ENCODE measurements around the gene CKB.

DNA sequence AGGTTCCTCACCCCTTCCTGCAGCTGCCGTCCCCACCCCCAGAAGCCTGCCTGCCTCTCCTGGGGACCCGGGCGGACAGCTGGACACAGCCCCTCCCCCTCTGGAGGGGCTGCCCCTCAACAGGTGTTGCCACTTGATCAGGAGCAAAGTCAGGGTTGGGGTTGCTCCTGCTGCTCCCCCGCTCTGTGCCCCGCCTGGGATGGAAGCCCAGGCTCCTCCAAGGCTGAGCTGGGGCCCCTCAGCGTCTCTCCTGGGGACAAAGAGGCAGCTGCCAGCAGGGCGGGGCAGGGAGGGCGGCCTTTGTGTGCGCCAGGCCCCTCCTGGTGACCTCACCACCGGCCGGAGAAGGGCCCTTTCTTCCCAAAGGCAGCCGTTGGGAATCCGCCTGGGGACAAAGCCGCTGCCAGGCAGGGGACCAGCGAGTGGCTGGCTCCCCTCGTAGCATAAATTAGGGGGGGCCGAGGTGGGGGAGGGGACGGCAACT, 20.0 kb upstream of the CKB start:
- TF ChIP-seq, protein P1, sequence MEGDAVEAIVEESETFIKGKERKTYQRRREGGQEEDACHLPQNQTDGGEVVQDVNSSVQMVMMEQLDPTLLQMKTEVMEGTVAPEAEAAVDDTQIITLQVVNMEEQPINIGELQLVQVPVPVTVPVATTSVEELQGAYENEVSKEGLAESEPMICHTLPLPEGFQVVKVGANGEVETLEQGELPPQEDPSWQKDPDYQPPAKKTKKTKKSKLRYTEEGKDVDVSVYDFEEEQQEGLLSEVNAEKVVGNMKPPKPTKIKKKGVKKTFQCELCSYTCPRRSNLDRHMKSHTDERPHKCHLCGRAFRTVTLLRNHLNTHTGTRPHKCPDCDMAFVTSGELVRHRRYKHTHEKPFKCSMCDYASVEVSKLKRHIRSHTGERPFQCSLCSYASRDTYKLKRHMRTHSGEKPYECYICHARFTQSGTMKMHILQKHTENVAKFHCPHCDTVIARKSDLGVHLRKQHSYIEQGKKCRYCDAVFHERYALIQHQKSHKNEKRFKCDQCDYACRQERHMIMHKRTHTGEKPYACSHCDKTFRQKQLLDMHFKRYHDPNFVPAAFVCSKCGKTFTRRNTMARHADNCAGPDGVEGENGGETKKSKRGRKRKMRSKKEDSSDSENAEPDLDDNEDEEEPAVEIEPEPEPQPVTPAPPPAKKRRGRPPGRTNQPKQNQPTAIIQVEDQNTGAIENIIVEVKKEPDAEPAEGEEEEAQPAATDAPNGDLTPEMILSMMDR (IDR thresholded peaks at IDR 0.05): no peak
- no peak for TF ChIP-seq KDM5A (IDR thresholded peaks at IDR 0.05)
- TF ChIP-seq POLR2A (IDR thresholded peaks at IDR 0.05; ENCODE audit: low read length): no peak
- TF ChIP-seq RNF2 (IDR thresholded peaks at IDR 0.05; ENCODE audit: borderline replicate concordance, low read depth): no peak
- no peak for TF ChIP-seq MAFK (IDR thresholded peaks at IDR 0.05; ENCODE audit: partially characterized antibody)
- TF ChIP-seq, protein P2, sequence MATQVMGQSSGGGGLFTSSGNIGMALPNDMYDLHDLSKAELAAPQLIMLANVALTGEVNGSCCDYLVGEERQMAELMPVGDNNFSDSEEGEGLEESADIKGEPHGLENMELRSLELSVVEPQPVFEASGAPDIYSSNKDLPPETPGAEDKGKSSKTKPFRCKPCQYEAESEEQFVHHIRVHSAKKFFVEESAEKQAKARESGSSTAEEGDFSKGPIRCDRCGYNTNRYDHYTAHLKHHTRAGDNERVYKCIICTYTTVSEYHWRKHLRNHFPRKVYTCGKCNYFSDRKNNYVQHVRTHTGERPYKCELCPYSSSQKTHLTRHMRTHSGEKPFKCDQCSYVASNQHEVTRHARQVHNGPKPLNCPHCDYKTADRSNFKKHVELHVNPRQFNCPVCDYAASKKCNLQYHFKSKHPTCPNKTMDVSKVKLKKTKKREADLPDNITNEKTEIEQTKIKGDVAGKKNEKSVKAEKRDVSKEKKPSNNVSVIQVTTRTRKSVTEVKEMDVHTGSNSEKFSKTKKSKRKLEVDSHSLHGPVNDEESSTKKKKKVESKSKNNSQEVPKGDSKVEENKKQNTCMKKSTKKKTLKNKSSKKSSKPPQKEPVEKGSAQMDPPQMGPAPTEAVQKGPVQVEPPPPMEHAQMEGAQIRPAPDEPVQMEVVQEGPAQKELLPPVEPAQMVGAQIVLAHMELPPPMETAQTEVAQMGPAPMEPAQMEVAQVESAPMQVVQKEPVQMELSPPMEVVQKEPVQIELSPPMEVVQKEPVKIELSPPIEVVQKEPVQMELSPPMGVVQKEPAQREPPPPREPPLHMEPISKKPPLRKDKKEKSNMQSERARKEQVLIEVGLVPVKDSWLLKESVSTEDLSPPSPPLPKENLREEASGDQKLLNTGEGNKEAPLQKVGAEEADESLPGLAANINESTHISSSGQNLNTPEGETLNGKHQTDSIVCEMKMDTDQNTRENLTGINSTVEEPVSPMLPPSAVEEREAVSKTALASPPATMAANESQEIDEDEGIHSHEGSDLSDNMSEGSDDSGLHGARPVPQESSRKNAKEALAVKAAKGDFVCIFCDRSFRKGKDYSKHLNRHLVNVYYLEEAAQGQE (IDR thresholded peaks at IDR 0.05): no peak
- TF ChIP-seq, protein P3, sequence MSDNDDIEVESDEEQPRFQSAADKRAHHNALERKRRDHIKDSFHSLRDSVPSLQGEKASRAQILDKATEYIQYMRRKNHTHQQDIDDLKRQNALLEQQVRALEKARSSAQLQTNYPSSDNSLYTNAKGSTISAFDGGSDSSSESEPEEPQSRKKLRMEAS (IDR thresholded peaks at IDR 0.05): no peak
- TF ChIP-seq, protein P4, sequence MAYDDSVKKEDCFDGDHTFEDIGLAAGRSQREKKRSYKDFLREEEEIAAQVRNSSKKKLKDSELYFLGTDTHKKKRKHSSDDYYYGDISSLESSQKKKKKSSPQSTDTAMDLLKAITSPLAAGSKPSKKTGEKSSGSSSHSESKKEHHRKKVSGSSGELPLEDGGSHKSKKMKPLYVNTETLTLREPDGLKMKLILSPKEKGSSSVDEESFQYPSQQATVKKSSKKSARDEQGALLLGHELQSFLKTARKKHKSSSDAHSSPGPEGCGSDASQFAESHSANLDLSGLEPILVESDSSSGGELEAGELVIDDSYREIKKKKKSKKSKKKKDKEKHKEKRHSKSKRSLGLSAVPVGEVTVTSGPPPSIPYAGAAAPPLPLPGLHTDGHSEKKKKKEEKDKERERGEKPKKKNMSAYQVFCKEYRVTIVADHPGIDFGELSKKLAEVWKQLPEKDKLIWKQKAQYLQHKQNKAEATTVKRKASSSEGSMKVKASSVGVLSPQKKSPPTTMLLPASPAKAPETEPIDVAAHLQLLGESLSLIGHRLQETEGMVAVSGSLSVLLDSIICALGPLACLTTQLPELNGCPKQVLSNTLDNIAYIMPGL (CRISPR knock-in tag; IDR thresholded peaks at IDR 0.05; ENCODE audit: borderline replicate concordance): no peak
- TF ChIP-seq JUNB (IDR thresholded peaks at IDR 0.05): no peak
- TF ChIP-seq, protein P5, sequence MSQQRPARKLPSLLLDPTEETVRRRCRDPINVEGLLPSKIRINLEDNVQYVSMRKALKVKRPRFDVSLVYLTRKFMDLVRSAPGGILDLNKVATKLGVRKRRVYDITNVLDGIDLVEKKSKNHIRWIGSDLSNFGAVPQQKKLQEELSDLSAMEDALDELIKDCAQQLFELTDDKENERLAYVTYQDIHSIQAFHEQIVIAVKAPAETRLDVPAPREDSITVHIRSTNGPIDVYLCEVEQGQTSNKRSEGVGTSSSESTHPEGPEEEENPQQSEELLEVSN (IDR thresholded peaks at IDR 0.05; ENCODE audit: borderline replicate concordance, low read depth): no peak
- TF ChIP-seq NFE2L2 (conservative IDR thresholded peaks at IDR 0.05; ENCODE audit: low read length): no peak

Data from A549 (cell line).